HG02678 (cell line): Measurements from ENCODE around the gene CDC42EP3.

Experiments
- ATAC-seq: cut with Tn5 transposase; IDR thresholded peaks from one replicate; pipeline ENCODE4 v1.9.1; 2021; ENCODE audit warnings: mild to moderate bottlenecking, moderate library complexity; ENCODE audit not compliant: unreplicated experiment

CDC42EP3 gene

GRCh38 chr2:37671009-37671815 is at the start of gene CDC42EP3:
CDC42EP3 (minus strand) TSS chr2:37671642; CDS start chr2:37646587, 25,055 bp downstream.
- ATAC-seq, result peak; percentile 48

GRCh38 chr2:37721201-37721560 is 49.7 kb upstream of the CDC42EP3 start:
- ATAC-seq, result no peak

- no peak for ATAC-seq
Measured at GRCh38 chr2:37720533-37721200, 49.2 kb upstream of the CDC42EP3 start.

- ATAC-seq, result no peak
Measured at GRCh38 chr2:37718515-37719161, 47.2 kb upstream of the CDC42EP3 start.

GRCh38 chr2:37713258-37713700 is 41.8 kb upstream of the CDC42EP3 start:
- no peak for ATAC-seq

GRCh38 chr2:37711831-37712230 is 40.4 kb upstream of the CDC42EP3 start:
- no peak for ATAC-seq

GRCh38 chr2:37711308-37711731 is 39.9 kb upstream of the CDC42EP3 start:
- ATAC-seq, result peak; percentile 69

GRCh38 chr2:37709111-37709510 is 37.7 kb upstream of the CDC42EP3 start:
- no peak for ATAC-seq

- no peak for ATAC-seq
Measured at GRCh38 chr2:37708146-37708545, 36.7 kb upstream of the CDC42EP3 start.

- ATAC-seq, result peak; percentile 45
Measured at GRCh38 chr2:37707393-37707792, 36.0 kb upstream of the CDC42EP3 start.

GRCh38 chr2:37706334-37707183 is 35.1 kb upstream of the CDC42EP3 start:
- no peak for ATAC-seq

- ATAC-seq, result no peak
Measured at GRCh38 chr2:37705191-37705590, 33.7 kb upstream of the CDC42EP3 start.

GRCh38 chr2:37698931-37699481 is 27.6 kb upstream of the CDC42EP3 start:
- no peak for ATAC-seq

GRCh38 chr2:37695336-37695735 is 23.9 kb upstream of the CDC42EP3 start:
- no peak for ATAC-seq

- no peak for ATAC-seq
Measured at GRCh38 chr2:37692711-37693110, 21.3 kb upstream of the CDC42EP3 start.

GRCh38 chr2:37689751-37690150 is 18.3 kb upstream of the CDC42EP3 start:
- no peak for ATAC-seq

- ATAC-seq, result no peak
Measured at GRCh38 chr2:37688771-37689468, 17.5 kb upstream of the CDC42EP3 start.

- ATAC-seq, result no peak
Measured at GRCh38 chr2:37686792-37687526, 15.5 kb upstream of the CDC42EP3 start.

- ATAC-seq, result no peak
Measured at GRCh38 chr2:37684809-37685208, 13.4 kb upstream of the CDC42EP3 start.
